NB4 (cell line): ENCODE results near the gene LONP2.

ENCODE experiments used
- POLR2A ChIP-seq: IDR thresholded peaks from 2 replicates; pipeline ENCODE4 v1.6.1; 2011; ENCODE audit warnings: mild to moderate bottlenecking; ENCODE audit not compliant: insufficient read length; ENCODE audit errors: extremely low read depth
- TF ChIP-seq, protein P1 (sequence below): IDR thresholded peaks from one replicate; pipeline ENCODE4 v1.5.1; 2012; ENCODE audit warnings: low read depth, low read length

DNA sequence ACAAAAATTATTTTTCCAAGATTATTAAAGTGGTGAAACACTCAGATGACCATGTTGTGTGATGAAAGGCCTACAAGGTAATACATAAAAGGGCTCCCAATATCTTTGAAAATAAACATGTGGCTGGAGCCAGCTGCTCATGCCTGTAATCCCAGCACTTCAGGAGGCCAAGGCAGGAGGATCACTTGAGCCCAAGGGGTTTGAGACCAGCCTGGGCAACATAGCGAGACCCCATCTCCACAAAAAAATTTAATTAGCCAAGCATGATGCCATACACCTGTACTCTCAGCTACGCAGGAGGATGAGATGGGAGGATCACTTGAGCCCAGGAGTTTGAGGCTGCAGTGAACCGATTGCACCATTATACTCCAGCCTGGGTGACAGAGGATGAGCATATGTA, 114.3 kb downstream of the LONP2 start:
- TF ChIP-seq, protein P1, sequence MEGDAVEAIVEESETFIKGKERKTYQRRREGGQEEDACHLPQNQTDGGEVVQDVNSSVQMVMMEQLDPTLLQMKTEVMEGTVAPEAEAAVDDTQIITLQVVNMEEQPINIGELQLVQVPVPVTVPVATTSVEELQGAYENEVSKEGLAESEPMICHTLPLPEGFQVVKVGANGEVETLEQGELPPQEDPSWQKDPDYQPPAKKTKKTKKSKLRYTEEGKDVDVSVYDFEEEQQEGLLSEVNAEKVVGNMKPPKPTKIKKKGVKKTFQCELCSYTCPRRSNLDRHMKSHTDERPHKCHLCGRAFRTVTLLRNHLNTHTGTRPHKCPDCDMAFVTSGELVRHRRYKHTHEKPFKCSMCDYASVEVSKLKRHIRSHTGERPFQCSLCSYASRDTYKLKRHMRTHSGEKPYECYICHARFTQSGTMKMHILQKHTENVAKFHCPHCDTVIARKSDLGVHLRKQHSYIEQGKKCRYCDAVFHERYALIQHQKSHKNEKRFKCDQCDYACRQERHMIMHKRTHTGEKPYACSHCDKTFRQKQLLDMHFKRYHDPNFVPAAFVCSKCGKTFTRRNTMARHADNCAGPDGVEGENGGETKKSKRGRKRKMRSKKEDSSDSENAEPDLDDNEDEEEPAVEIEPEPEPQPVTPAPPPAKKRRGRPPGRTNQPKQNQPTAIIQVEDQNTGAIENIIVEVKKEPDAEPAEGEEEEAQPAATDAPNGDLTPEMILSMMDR: no peak
- no peak for TF ChIP-seq POLR2A
